GM13977 (cell line): ENCODE results near the gene DGKD.

ENCODE experiments used
- DNase-seq: peaks from one replicate; pipeline ENCODE4 v3.0.0; 2012; ENCODE audit warnings: low spot score
- in situ Hi-C: fragments of 300-500 bp; cut with MboI; formaldehyde crosslinking; loops from one replicate; pipeline ENCODE4 v1.12.0; 2022; ENCODE audit warnings: low sequenced_read_pairs, low pct_unique_long_range_greater_than_20kb, mixed read lengths, inconsistent platforms; ENCODE audit not compliant: unreplicated experiment
- TF ChIP-seq, protein P1 (sequence below): IDR thresholded peaks from 2 replicates; pipeline ENCODE4 v1.5.1; 2012; ENCODE audit warnings: mild to moderate bottlenecking, control low read depth; ENCODE audit not compliant: insufficient read depth; ENCODE audit errors: extremely low read depth, missing control alignments

Gene DGKD

DNA sequence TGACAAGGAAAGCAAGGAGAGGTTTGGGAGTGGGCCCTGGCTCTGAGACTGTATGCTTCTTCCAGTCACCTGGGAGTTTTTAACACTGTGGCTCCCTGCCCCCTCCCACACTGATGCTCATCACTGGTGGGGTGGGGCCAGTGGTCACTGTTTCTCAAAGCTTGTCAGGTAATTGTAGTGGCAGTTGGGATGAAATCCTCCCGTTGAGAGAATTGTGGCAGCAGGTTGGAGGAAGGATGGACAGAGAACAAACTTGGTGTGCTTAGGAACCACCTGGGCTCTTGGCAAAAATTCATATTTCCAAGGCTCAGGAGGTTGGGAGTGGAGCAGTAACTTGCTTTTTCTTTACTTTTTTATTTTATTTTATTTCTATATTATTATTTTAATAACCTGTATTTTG lies 25.1 kb downstream of the DGKD start:
- in situ Hi-C loops, result no loop called here
- TF ChIP-seq, protein P1, sequence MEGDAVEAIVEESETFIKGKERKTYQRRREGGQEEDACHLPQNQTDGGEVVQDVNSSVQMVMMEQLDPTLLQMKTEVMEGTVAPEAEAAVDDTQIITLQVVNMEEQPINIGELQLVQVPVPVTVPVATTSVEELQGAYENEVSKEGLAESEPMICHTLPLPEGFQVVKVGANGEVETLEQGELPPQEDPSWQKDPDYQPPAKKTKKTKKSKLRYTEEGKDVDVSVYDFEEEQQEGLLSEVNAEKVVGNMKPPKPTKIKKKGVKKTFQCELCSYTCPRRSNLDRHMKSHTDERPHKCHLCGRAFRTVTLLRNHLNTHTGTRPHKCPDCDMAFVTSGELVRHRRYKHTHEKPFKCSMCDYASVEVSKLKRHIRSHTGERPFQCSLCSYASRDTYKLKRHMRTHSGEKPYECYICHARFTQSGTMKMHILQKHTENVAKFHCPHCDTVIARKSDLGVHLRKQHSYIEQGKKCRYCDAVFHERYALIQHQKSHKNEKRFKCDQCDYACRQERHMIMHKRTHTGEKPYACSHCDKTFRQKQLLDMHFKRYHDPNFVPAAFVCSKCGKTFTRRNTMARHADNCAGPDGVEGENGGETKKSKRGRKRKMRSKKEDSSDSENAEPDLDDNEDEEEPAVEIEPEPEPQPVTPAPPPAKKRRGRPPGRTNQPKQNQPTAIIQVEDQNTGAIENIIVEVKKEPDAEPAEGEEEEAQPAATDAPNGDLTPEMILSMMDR, result no peak
- DNase-seq, result no peak

DNA sequence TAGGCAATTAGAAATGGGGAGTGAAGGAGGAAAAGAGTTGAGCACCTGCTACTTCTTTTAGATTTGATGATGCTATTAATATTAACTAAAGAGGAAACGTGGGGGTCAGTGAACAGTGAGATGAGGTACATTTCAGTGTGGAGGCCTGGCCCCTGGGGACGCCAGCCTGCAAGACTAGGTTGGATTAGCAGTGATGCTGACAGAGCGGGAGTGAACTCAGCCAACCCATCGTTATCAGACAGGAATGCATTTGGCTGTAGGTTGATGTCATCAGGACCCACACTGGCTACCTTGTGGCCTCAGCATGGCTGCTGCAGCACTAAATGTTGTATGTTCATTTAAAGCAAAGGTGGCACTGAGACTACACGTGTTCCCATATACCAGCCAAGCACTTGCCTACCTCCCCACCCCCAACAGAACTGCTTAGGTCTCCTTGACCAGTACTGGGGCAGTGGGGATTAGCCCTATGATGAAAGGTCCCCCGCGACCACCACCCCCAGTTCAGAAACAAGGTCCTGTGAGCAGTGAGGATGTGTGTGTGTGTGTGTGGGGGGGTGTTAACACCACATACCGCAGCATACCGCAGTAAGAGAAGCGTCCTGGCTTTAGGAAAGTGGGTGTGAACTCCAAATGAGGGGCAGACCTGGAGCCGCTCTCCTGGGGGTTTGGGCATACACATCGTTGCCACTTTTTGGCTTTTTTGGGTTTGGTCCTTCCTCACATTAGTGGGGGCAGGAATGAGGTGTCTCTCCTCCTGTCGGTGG lies 26.0 kb downstream of the DGKD start:
- DNase-seq, result no peak
- TF ChIP-seq, protein P1, result no peak
- in situ Hi-C loops, result no loop called here

DNA sequence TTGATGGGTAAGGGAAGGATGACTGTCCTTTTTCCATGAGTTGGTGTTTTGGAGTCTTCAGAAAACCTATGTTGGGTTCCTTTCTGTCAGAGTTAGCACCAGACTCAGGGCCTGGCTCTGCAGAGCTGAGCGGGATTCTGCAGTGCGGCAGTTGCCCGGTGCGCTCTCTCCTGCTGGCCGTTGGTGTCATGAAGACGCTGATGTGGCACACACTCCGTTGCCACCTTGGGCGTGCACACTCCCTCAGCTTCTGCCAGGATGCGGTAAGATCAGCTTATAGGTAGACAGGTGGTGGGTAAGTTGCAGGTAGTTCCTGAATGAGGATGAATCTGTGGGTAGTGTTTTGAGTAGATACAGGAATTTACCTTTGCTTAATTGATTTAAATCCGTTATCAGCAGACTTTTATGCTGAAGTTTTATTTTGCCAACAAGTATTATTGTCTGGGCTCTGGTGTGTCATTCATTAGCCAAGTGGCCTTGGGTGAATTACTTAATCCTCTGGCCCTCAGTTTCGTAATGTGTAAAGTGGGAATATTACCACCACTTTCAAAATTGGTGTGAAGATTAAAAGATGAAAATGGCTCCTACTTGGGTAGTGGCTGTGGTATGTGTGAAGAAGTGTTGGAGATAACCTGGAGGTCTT lies 26.8 kb downstream of the DGKD start:
- TF ChIP-seq, protein P1, result no peak
- in situ Hi-C loops, result no loop called here
- DNase-seq, result no peak

DNA sequence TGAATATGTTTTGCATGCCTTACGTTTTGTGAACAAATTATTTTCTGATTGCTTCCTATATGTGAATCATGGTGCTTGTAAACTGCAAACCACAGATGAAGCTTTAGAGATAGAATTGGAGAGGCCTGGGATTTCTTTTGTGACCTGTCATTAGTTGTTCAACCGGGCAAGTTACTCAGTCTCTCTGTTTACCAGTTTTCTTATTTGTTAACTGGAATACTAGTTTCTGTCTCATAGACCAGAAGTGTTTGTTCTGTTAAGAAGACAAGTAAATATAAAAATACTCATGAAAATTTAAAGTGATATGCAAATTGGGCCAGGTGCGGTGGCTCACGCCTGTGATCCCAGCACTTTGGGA lies 27.3 kb downstream of the DGKD start:
- TF ChIP-seq, protein P1, result no peak
- in situ Hi-C loops, result no loop called here

DNA sequence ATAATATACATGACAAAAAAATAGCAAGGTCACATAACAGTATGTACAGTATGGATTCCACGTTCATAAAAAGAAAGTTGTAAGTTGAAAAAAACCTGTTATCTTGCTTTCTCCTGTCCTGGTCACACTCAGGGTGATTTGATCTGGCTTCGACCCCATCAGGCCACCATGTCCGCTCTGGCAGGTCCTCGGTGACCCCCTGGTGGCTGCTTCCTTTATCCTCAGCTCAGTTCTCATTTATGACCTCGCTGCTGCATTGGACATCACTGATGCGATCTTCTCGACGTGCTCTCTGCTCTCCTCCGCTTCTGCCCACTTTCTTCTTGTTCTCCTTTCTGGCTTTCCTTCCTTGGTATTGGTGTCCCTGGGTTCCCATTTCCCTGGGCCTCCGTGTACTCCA lies 29.7 kb downstream of the DGKD start:
- in situ Hi-C loops, result no loop called here
- no peak for DNase-seq
- TF ChIP-seq, protein P1, result peak; percentile 18

More for the DNA sequence above, 27.3 kb downstream of the DGKD start:
- no peak for DNase-seq

DNA sequence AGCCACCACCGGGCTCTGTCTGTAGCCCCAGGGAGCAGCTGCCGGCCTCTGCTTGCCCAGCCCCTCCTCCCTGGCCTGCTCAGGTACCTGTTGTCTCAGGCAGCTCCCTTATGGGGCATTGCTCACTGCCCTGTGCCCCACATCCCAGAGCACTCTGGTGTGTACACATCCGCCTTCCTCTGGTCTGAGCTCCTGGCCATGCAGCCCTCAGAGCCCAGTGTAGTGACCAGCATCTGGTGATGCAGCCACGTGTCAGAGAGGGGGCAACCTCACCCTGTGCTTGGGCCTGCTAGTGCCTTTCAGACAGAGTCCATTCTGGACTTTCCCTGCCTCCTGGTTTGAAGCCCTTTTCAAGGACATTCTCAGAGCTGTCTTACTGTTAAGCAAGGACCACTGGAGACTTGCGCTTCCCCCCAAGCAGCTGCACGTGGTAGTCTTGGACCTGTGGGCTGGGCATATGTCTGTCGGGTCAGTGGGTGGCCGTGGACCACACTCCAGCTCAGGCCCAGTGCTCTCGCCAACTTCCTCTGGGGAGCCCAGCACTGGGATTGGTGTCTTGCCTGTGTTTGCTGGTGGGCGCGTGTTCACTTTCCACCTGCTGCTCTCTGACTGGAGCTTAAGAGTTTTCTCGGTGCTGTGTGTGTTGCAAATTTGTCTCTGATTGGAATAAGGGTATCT lies 30.7 kb downstream of the DGKD start:
- in situ Hi-C loops, result no loop called here
- no peak for DNase-seq
- TF ChIP-seq, protein P1, result no peak
